NCI-H128 (cell line): ENCODE results near the gene AGT.
"Not testable (repeated sequence)": the region's sequence is repeated elsewhere in the genome, so short reads cannot be mapped to it uniquely, and the experiment has no call there.

Experiments used
- DNase-seq: peaks from one replicate; lab custom pipeline; 2025; ENCODE audit not compliant: unreplicated experiment; lab: John Stamatoyannopoulos, UW

Gene AGT

DNA sequence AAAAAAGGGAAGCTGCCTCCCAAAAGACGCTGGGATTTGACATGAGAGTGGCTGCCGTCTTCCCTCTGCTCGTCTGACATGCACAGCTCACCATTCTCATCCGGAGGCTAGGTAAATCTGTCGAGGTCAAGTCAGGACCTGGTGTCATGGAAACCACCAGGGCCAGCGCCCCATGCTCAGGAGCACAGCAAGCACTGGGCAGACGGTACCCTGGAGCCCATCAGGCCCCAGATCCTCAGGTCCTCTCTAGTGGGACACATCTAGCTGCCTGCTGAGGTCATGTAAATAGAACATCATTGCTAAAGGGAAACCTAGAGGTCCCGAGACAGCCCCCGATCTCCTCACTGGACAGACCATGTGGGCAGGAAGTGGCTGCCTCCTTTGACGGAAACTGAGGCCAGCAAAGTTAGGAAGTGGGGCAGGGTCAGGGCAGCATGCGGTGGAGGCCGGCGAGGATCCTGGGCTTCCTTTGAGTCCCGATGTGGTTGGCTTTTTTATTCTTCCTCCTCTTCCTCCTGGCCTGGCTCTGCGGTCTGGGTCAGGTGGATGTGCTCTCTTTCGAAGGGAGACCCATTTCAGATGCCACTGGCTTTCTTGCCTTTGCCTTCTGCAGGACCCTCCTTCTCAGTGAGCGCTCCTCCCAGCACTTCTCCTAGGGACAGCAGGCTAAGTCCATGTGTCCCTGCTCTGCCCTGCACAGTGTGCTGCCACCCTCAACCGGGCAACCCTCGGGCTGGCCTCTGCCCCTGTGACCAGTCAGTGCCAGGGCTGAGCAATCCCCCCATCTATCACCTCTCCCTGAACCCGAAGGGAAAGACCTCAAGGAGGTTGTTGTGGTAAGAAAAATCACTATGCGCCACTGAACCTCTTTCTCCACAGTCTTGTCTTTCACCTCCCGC lies 5.9 kb downstream of the AGT start:
- DNase-seq: no peak

DNA sequence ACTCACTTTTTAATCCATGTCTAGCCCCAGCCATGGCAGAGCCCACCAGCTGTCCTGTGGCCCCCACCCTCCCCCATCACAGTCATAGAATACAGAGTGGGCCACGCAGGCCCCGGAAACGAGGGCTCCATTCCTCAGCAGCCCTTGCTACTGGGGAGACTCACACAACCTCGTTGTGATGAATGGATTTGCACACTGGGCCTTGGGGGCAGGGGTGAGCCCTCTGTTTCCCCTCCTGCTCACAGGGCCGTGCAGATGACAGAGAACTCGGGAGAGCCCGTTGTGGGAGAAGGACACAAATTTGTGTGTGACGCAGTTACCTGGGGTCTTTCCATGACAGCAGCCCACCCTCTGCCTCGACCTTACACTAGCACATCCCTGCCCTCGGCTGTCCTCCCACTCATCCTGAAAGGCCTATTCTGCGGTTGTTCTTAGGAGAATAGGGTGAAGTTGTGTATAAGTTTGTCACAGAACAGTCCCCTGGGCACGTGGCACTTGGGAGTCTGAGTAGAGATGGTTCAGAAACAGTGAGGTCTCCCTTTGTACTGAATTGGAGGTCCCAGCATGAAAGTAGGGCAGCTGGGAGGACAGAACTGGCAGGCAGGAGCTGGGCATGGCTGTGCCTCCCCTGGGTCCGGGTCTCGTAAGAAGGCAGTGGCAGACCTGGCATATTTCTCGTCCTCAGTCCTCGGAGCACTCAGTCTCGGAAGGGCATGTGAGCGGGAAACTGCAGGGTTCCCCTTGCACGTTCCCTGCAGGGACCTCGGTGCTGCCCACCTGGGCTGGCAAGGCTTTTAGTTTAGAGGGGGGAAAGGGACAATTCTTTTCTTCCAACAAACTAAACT lies 6.8 kb downstream of the AGT start:
- DNase-seq: no peak

DNA sequence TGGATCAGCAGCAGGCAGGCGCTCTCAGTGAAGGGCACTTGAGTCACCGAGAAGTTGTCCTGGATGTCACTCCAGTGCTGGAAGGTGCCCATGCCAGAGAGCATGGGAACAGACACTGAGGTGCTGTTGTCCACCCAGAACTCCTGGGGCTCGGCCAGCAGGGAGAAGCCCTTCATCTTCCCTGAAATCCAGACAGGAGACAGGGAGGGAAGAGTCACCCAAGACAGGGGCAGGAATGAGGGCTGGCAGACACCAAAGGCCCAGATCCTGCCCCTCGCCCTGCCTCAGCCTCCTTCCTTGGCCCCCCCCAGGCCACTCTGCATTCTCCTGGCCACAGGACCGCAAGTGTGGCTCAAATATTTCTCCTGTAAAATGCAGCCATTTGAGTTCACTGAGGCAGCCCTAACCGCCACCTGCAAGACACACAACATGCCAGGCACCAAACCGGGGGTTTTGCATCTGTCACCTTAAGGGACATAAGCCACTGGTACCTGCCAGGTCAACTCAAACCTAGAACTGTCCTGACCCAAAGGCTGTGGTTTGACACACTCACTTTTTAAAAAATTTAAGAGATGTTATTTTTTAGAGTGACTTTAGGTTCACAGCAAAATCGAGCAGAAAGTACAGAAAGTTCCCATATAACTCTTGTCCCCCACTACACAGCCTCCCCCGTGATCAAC lies 7.8 kb downstream of the AGT start:
- no peak for DNase-seq

GRCh38 chr1:230705289-230706019 lies 8.5 kb downstream of the AGT start:
- DNase-seq: no peak

DNA sequence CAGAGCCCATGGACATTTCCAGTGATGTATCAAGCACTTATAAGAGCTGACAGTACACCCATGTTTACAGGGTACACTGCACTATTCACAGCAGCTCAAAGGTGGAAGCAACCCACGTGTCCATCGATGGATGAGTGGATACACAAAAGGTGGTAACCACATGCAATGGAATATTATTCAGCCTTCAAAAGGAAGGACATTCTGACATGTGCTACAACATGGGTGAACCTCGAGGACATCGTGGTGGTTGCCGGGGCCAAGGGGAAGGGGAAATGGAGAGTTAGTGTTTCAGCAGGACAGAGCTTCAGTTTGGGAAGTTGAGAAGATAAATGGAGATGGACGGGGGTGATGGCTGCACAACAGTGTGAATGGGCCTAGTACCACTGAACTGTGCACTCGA lies 9.1 kb downstream of the AGT start:
- no peak for DNase-seq

- DNase-seq: no peak
Observed at GRCh38 chr1:230703679-230704385, 10.1 kb downstream of the AGT start.

- DNase-seq: no peak
Observed at GRCh38 chr1:230702934-230703678, 10.8 kb downstream of the AGT start.

DNA sequence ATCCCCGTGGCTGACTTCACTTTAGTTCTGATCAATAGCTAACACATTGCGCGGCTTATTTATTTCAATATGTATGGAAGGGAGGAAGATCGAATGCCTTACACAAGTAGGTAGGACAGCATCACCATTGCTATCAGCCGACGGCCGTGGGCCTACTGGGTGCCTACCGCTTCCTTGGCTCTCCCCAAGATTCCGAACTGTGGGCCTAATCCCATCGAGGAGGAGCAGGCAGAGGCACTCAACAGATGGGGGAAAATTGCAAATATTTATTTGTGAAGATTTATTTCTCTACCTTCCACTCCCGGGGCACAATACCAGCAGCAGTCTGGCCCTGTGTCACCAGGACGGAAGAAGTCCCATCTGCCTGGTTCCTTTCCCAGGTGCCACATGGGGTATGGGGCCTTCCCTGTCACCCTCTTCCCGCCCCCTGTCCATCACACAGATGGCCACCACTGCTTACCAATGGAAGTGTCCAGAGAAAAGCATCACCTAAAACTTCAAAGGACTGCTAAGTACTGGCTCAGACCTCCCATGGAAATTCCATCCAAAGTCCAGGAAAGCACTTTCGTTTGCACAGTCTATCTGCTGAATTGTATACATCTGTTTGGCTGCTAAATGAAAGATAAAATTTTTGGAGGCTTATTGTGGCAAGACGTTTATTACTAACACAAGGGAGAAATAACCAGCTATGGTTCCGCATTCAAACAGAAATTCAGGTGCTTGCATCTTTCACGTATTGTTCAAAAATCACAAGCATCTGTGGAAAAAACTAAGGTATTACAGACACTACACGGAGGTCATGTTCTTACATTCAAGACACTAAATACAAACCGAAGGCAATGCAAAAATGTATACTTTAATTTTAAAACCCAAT lies 11.8 kb downstream of the AGT start:
- DNase-seq: no peak

DNA sequence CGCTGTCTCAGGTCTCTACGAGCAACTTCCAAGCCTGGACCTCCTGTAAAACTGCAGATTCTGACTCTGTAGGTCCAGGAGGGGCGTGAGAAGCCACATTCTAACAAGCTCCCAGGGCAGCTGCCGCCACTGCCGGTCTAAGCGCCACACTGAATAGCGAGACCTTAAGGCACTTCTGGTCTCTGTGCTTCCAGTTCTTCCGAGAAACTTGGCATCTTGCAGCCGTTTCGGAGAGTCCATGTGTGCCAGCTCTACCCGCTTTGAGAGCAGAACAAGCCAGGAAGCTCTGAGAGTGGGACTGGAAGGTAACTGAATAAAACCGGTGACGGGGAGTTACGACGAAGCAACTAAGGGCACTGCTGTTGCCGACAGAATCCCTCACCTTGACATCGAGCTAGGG lies 12.5 kb downstream of the AGT start:
- DNase-seq: no peak

- no peak for DNase-seq
Observed at GRCh38 chr1:230700132-230700531, 13.8 kb downstream of the AGT start.

- no peak for DNase-seq
Observed at GRCh38 chr1:230699716-230700115, 14.2 kb downstream of the AGT start.

GRCh38 chr1:230698964-230699363 lies 15.0 kb downstream of the AGT start:
- DNase-seq: not testable (repeated sequence)

DNA sequence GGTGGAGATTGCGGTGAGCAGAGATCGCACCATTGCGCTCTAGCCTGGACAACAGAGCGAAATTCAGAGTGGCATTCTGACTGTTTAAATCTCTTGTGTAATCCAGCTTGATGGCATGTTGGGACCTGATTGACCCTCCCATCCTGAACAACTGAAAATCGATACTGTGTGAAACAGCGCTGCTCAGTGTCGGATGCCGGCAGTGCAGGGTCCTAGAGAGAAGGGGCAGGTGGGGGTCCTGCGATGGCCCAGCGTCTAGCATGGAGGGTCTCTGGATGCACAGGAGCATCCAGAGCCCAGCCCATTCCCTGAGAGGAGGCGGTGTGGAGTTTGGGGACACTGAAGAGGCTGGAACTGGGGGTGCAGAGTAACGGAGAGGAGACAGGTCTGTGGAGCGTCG lies 15.8 kb downstream of the AGT start:
- DNase-seq: no peak

- DNase-seq: no peak
Observed at GRCh38 chr1:230696722-230697437, 17.0 kb downstream of the AGT start.

DNA sequence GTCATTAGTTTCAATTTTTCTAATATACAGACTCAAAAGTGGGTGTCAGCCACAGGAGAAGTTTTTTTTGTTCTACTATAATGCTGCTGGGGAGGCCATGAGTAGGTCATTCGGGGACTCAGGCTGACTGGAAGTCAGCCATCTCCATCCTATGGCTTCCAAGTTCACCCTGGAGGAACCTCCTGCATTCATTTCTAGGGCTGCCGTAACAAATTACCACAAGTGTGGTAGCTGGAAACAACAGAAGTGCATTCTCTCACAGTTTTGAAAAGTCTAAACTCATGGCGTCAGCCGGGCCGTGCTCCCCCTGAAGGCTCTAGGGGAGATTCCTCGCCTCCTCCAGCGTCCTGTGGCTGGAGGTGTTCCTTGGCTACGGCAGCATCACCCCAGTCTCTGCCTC lies 17.7 kb downstream of the AGT start:
- DNase-seq: no peak

DNA sequence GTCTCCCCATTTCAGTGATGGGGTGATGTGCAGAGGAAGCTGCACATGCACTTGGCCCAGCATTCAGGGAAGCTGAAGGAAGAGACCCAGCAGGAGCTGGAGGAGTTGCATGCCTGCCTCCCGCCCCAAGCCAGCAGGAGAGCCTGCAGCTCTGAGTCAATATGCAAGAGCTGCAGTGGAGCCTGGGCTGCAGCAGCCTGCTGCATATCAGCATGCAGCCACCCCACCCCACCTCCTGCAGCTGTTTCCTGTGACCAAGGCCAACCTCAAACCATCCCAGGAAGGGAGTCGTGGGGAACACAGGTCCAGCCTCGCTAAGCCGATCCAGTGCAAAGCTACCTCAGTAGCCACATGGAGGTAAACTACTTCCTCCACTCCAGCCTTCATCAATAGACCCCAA lies 18.9 kb downstream of the AGT start:
- DNase-seq: no peak

DNA sequence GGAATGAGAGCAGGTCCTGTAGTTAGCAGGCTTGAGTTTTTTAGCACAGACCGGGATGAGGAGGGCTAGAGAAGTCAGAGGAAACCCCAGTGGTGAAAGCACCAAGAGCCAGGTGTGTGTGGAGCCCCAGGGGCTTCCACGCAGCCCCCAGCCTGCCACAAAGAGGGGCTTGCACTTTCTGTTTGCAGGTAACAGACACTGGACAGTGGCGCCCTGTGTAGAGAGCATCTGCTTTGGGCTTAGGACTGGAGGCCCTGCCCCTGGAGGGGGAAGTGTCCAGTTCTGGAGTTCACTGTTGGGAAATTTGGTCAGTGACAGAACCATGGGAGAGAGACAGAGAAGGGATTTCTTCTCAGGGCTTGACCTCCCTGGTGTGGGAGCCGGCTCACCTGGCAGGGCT lies 19.5 kb downstream of the AGT start:
- no peak for DNase-seq

- no peak for DNase-seq
Observed at GRCh38 chr1:230693777-230694176, 20.1 kb downstream of the AGT start.
